Muscle of leg (tissue), 11 donors: ENCODE measurements around the gene MEN1. TPM values are rescaled to one million over a fixed set of nuclear protein-coding genes. Genes with fewer than 3 reads are reported as not detected.

ENCODE experiments used
- DNase-seq: peaks from one replicate; pipeline ENCODE4 v3.0.0; 2013
- H3K27ac ChIP-seq: one replicate; pipeline ENCODE4 v1.5.1; 2013; ENCODE audit warnings: mild to moderate bottlenecking, low read length, control low read depth
- H3K27me3 ChIP-seq: one replicate; pipeline ENCODE4 v1.6.1; 2013; ENCODE audit warnings: low read length; ENCODE audit not compliant: control insufficient read depth, insufficient read depth
- H3K36me3 ChIP-seq: one replicate; pipeline ENCODE4 v1.6.1; 2013; ENCODE audit warnings: low read length; ENCODE audit not compliant: control insufficient read depth, insufficient read depth
- H3K4me1 ChIP-seq: one replicate; pipeline ENCODE4 v1.6.1; 2013; ENCODE audit warnings: low read length; ENCODE audit not compliant: control insufficient read depth, insufficient read depth
- H3K4me3 ChIP-seq: one replicate; pipeline ENCODE4 v1.5.1; 2013; ENCODE audit warnings: low read length, control low read depth
- H3K9me3 ChIP-seq: replicated peaks from 2 replicates; pipeline ENCODE4 v1.6.1; 2013; ENCODE audit warnings: low read depth, low read length; ENCODE audit not compliant: control insufficient read depth
- whole genome bisulfite sequencing: methylation state at CpG from one replicate; pipeline ENCODE4 v1.1.5; 2013; ENCODE audit warnings: missing lambda C conversion rate; ENCODE audit not compliant: insufficient coverage; 5-methylcytosine and 5-hydroxymethylcytosine counted together
- polyA plus RNA-seq, 8 donors: library from polyadenylated mRNA; unstranded; fragments of 120-200 nt; gene quantifications; one replicate each; pipeline versions ENCODE4 v1.2.1 to v1.2.3, GENCODE V29; 2013; ENCODE audit warnings: inconsistent platforms in 1 of 8, low replicate concordance in 1 of 8; ENCODE audit not compliant: insufficient read length in 8 of 8, insufficient read depth in 1 of 8
- total RNA-seq: library from RNA; stranded (reverse); fragments of 120-200 nt; gene quantifications from one replicate; pipeline ENCODE4 v1.2.4, GENCODE V29; 2013

Gene MEN1
- total and polyA plus RNA-seq, 9 donors = 7.5 to 28.1 (median 22.1) TPM

DNA sequence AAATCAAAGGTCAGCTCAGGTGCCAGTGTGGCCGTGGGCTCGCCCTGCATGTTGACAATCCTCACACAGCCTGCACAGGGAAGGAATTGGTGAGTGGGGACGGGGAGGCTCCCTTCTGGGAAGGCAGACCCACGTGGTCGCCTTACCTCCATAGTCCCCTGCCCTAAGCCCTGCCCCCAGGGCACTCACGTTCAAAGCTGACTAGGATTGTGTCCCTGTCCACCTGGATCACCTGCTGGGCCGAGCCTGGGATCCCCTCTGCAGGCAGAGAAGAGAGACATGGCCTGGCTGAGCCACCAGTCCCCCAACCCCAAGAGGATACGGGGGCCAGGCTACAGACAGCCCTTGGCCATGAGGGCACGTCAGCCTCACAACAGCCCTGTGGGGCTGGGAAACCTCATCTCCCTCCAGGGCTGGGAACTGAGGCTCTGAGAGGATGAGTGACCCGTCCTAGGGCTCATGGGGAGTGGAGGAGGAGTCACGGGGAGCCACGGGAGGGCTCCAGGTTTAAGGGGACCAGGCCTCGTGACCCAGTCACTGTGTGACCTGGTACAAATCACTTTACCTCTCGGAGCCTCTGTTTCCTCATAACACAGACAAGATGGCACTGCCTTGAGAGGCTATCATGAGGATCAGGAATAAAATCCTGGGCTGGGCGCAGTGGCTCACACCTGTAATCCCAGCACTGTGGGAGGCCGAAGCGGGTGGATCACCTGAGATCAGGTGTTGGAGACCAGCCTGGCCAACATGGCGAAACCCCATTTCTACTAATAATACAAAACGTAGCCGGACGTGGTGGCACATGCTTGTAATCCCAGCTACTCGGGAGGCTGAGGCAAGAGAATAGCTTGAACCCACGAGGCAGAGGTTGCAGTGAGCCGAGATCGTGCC is 19.9 kb downstream of the MEN1 start:
- no peak for DNase-seq
- Histone ChIP-seq H3K27ac (no peak overlapping the region), H3K4me3 (no peak overlapping the region), H3K27me3 (no peaks in the 10 kb centered on the region), H3K9me3 (no peaks in the 10 kb centered on the region), H3K36me3 (peaks cover 19% of the 10 kb centered on the region), H3K4me1 (peaks cover 18% of the 10 kb centered on the region)
- WGBS = 81% methylated on average over 15 of the region's 25 CpGs

DNA sequence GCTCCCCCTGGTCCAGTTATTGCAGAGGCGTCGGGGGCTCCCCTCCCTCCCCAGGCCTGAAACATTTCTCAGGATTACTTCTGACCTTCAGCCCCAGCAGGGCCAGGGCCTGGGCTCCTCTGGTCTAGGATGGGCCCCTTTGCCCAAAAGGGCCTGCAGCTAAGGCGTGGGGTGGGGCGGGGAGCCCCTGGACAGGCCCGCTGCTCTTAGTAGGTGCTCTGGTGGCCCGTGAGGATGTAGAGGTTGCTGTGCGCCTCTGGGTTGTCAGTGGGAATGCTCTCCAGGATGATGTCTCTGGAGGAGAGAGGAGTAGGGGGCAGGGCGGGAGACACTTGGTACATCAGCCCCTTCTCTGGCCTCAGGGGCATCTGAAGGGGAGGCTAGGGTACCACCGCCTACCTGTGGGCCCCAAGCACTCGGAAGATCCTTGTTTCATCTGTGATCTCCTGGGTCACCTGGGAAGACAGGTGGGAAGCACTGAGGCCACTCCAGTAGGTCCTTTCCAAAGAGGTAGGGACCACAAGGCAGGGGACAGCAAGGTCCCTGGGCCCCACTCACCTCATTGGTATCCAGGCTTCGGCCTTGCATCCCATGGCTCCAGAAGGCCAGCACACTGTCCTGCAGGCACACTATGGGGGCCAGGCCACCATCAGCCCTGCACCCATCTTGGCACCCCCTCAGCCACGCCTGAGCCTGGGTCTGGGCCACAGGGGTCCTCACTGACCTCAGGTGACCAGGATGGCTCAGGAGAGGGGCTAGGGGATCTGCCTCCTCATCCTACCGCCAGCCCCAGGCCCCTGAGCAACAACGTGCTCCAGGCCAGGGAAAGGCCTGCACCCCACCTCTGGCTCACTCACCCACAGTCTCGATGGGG is 20.8 kb downstream of the MEN1 start:
- no peak overlapping the region for H3K27ac ChIP-seq
- H3K27me3 ChIP-seq = no peaks in the 10 kb centered on the region
- H3K4me3 ChIP-seq = no peak overlapping the region
- no peaks in the 10 kb centered on the region for H3K9me3 ChIP-seq
- no peak for DNase-seq
- peaks cover 19% of the 10 kb centered on the region for H3K36me3 ChIP-seq
- 92% methylated on average over 10 of the region's 15 CpGs for WGBS
- H3K4me1 ChIP-seq = peaks cover 18% of the 10 kb centered on the region

DNA sequence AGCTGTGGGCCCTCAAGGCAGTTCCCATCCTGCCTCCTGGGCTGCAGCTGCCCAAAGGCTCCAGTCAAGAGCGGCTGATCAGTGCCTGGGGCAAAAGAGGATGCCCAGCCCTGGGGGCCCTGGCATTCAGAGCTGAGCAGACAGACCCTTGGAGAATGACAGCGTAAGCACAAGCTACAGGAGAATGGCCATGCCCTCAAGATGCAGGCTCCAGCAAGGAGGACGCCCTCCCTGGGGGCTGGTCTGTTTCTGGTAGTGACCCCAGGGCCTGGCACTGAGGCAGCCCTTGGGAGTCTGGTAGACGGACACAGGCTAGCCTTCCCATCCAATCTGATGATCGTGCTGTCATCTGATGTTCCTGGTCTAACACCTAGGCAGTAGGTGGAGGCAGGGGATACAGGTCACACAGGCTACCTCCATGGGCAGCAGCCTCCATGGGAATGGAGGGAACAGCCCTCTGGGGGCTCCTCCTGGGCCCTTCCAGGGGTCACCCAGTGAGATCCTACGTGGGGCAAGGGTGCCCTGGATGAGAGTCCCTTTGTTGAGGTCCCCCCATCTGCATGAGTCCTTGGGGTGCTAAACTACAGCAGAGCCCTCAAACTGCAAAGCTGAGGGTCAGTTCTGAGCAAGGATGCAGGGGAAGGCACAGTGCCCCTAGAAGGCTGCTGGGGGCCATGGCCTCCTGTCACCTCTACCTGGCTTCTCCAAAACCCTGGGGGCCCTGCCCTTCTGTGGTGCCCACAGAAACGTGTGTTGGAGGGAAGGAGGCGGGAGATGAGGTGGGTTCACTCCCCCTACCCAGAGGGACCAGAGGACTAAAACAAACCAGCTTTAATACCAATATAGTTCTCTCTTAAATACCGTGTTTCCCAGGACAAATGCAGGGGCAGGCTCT is 21.8 kb downstream of the MEN1 start:
- no peaks in the 10 kb centered on the region for H3K27me3 ChIP-seq
- 79% methylated on average over 6 of the region's 9 CpGs for WGBS
- H3K9me3 ChIP-seq = no peaks in the 10 kb centered on the region
- H3K27ac ChIP-seq = no peak overlapping the region
- H3K36me3 ChIP-seq = peaks cover 19% of the 10 kb centered on the region
- DNase-seq = no peak
- H3K4me1 ChIP-seq = peaks cover 12% of the 10 kb centered on the region
- H3K4me3 ChIP-seq = no peak overlapping the region

DNA sequence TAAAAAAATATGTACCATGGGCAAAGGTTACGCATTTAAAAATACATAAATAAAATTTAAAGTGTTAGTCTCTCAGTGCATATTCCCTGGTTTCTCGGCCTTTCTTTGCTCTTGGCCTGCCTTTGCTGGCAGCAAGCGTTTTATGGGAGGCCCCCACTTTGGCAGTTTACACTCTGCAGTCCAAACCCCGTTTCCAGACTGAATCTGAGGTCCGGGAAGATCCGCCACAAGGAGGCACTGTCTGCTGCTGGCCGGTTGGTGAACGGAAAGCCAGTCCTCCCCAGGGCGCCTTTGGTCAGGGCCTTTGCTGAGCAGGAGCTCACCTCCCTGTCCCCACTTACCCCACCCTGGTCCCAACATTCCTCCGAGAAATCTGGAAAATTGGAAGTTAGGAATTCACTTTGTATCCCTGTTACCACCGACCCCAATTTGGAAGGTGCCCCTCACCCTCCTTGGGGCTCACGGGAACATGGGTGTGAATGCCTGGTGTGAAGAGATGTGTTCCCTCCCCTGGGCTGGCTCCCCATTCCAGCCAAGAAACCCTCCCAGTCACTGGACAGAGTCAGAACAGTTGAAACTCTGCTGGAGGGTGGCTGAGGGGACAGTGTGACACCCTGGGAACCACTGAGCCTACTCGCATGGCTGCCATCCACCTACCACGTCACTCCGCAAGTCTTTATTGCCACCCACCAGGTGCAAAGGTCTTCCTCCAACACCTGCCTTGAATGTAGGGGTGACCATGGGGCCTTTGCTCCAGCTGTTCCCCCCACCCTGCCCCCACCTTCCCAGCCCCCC is 22.6 kb downstream of the MEN1 start:
- peak; percentile 58 for DNase-seq
- WGBS = 11% methylated on average over 8 of the region's 15 CpGs
- H3K27ac ChIP-seq = no peak overlapping the region
- peaks cover 6% of the 10 kb centered on the region for H3K4me1 ChIP-seq
- H3K27me3 ChIP-seq = no peaks in the 10 kb centered on the region
- H3K9me3 ChIP-seq = no peaks in the 10 kb centered on the region
- H3K36me3 ChIP-seq = peaks cover 21% of the 10 kb centered on the region
- no peak overlapping the region for H3K4me3 ChIP-seq

DNA sequence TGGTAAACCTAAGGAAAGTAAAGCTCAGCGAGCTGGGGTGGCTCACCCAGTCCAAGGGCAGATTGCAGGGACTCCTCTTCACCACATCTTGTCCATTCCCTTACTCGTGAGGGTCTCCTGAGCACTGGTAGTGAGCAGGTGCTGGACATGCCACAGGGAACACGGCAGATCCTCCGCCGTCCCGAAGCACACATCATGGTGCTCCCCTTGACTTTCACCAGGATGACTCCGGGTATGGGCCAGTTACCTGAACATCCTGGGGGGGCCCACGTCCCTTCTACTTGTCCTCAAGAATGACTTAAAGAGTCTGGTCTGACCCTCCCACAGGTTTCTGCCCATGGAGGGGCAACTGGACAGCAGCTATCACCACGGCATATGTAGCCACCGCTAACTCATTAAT is 24.0 kb downstream of the MEN1 start:
- WGBS = 93% methylated on average over 8 of the region's 10 CpGs
- Histone ChIP-seq H3K27me3 (no peaks in the 10 kb centered on the region), H3K36me3 (peaks cover 20% of the 10 kb centered on the region), H3K27ac (no peak overlapping the region), H3K9me3 (no peaks in the 10 kb centered on the region), H3K4me1 (peaks cover 6% of the 10 kb centered on the region), H3K4me3 (no peak overlapping the region)
- no peak for DNase-seq

DNA sequence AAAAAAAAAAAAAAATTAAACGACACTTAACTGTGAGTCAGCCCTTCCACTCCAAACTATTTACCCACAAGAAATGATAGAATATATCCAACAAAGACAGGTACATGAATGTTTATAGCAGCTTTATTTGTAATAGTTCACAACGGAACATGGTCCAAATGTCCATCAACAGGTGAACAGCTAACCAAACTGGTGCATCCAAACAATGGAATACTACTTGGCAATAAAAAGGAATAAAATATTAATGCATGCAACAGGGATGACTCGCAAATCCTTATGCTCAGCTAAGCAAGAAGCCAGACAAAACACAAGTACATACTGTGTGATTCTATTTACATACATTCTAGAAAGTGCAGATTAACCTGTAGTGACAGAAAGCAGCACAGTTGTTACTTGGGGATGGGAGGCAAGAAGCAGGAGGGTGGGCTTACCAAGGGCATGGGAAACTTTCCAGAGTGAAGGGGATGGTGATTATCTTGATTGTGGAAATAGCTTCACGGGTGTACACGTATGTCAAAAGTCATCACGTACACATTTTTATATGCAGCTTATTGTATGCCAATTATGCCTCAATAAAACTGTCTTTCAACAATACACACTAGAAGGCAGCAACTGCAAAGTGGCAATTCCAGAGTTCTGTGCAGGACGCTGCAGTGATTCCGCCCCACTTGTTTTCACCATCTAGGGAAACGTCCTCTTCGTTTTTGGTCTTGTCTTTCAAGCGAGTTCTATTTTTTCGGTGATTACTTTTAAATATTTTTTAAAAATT is 25.4 kb downstream of the MEN1 start:
- DNase-seq = no peak
- WGBS = no CpG with 5 or more reads among the region's 12 CpGs
- peaks cover 6% of the 10 kb centered on the region for H3K4me1 ChIP-seq

DNA sequence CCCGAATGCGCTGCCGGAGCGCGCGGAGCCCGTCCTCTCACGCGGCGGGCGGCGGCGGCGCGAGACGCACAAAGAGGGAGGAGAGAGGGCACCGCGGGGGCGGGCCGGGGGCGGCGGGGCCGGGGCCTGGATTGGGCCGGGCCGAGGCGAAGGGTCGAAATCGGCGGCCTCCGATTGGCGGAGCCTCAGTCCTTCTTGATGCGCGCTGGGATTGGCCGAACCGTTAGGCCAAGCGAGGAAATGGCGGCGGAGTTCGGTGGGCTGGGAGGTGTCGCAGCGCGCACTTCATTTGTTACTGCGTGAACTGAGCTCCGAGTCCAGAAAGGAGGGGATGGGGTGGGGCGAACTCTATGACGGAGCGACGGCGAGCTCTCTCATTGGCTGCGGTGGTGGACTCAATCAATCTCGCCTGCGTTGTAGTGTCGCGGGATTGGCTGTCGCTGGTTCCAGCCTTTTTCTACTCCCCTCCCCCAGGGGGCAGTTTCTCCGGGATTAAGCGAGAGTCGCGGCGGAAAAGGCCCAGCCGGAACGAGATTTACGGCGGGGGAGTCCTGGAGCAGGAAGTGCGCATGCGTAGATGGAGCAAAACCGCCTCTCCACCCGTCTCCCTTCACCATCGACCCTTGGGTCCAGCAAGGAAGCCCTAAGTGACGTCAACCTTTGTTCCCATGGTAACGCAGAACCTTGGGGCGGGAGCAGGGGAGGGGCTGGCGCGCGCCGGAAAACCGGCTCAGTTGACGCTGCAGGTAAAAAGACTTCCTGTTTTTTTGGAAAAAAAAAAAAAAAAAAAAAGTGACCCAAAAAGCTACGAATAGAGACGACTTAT is 31.7 kb downstream of the MEN1 start, which contains the start of gene SF1:
Gene SF1 (minus strand): TSS at position 70 of the 826 bp plus-strand sequence. CDS start 150 bp downstream, outside the sequence.
- Histone ChIP-seq H3K27me3 (no peaks in the 10 kb centered on the region), H3K9me3 (no peaks in the 10 kb centered on the region), H3K4me3 (peak within 1 kb of the TSS; percentile 87), H3K27ac (peak within 1 kb of the TSS; percentile 97), H3K36me3 (peaks cover 37% of the 10 kb centered on the region), H3K4me1 (peaks cover 19% of the 10 kb centered on the region)
- DNase-seq = peak; percentile 100
- under 1% methylated on average over 67 of the region's 80 CpGs for WGBS

More for the DNA sequence above, 25.4 kb downstream of the MEN1 start:
- Histone ChIP-seq H3K27me3 (no peaks in the 10 kb centered on the region), H3K4me3 (no peak overlapping the region), H3K27ac (no peak overlapping the region), H3K9me3 (no peaks in the 10 kb centered on the region), H3K36me3 (peaks cover 23% of the 10 kb centered on the region)

DNA sequence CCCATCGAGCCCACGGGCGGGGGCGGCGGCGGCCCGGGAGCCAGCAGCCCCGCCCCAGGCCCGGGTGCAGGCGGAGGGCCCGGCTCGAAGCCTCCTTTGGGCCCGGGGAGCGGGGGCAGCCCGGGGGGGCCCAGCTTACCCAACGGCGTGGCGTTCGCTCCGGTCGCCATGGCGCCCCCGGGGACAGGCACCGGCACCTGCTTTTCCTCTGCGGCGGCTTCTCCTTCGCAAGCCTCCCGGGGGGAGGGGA is 32.2 kb downstream of the MEN1 start:
- peaks cover 22% of the 10 kb centered on the region for H3K4me1 ChIP-seq
- H3K27me3 ChIP-seq = no peaks in the 10 kb centered on the region
- DNase-seq = no peak
- peaks cover 41% of the 10 kb centered on the region for H3K36me3 ChIP-seq
- H3K9me3 ChIP-seq = no peaks in the 10 kb centered on the region
- WGBS = 0% methylated on average over 28 of the region's 28 CpGs
- peak overlapping the region; percentile 97 for H3K27ac ChIP-seq
- H3K4me3 ChIP-seq = peak overlapping the region; percentile 84
